Calu3 (cell line): Measurements from ENCODE around the gene CXCR5. TPM values are rescaled to one million over a fixed set of nuclear protein-coding genes. Genes with fewer than 3 reads are reported as not detected.

Experiments used
- BruUV-seq: library from RNA; stranded (reverse); fragments of 400-500 nt; replicated peaks from 2 replicates; lab custom pipeline; 2021; lab: Mats Ljungman, UMichigan
- CTCF ChIA-PET: fragments of 300-600 bp; sonication (Branson Sonifier 250); formaldehyde crosslinking; loops from one replicate; lab custom pipeline; 2022; ENCODE audit warnings: antibody characterized with exemption; lab: Charles Lee
- DNase-seq: peaks from one replicate; pipeline ENCODE4 v3.0.0; 2022
- H3K27ac Mint-ChIP-seq: one replicate; pipeline ENCODE4 v1.8.0; 2022; ENCODE audit warnings: mixed read lengths; ENCODE audit not compliant: unreplicated experiment
- H3K27me3 Mint-ChIP-seq: one replicate; pipeline ENCODE4 v1.8.0; 2022; ENCODE audit warnings: mixed read lengths; ENCODE audit not compliant: unreplicated experiment
- H3K36me3 Mint-ChIP-seq: one replicate; pipeline ENCODE4 v1.8.0; 2022; ENCODE audit warnings: mild to moderate bottlenecking, moderate library complexity, mixed read lengths; ENCODE audit not compliant: insufficient read depth, unreplicated experiment
- H3K4me1 Mint-ChIP-seq: one replicate; pipeline ENCODE4 v1.8.0; 2022; ENCODE audit warnings: mild to moderate bottlenecking, low read depth, mixed read lengths; ENCODE audit not compliant: unreplicated experiment
- H3K4me3 Mint-ChIP-seq: one replicate; pipeline ENCODE4 v1.8.0; 2022; ENCODE audit warnings: mild to moderate bottlenecking, low read depth, moderate library complexity, mixed read lengths; ENCODE audit not compliant: unreplicated experiment
- H3K9me3 Mint-ChIP-seq: one replicate; pipeline ENCODE4 v1.8.0; 2022; ENCODE audit warnings: low read depth, mixed read lengths; ENCODE audit not compliant: unreplicated experiment
- intact Hi-C: fragments of 100-400 bp; cut with micrococcal nuclease; formaldehyde crosslinking; loops from one replicate; pipeline ENCODE4 v1.10.0; 2022; ENCODE audit not compliant: unreplicated experiment
- total RNA-seq: library from RNA; stranded (reverse); gene quantifications from 2 replicates; pipeline ENCODE4 v1.2.3, GENCODE V29; 2022
- TF ChIP-seq, protein P1 (sequence below): fragments of 200-600 bp; IDR thresholded peaks from one replicate; pipeline ENCODE4 v1.8.0; 2022; ENCODE audit warnings: antibody characterized with exemption; ENCODE audit not compliant: unreplicated experiment

CXCR5 gene
- total RNA-seq, 1 experiment from 2014 or later, result not detected

- Mint-ChIP-seq H3K9me3 (no peaks in the 10 kb centered on the region), H3K27me3 (no peaks in the 10 kb centered on the region), H3K36me3 (peaks cover 52% of the 10 kb centered on the region), H3K27ac (peak overlapping the region; percentile 69), H3K4me1 (peaks cover 10% of the 10 kb centered on the region), H3K4me3 (no peak overlapping the region)
- TF ChIP-seq, protein P1, sequence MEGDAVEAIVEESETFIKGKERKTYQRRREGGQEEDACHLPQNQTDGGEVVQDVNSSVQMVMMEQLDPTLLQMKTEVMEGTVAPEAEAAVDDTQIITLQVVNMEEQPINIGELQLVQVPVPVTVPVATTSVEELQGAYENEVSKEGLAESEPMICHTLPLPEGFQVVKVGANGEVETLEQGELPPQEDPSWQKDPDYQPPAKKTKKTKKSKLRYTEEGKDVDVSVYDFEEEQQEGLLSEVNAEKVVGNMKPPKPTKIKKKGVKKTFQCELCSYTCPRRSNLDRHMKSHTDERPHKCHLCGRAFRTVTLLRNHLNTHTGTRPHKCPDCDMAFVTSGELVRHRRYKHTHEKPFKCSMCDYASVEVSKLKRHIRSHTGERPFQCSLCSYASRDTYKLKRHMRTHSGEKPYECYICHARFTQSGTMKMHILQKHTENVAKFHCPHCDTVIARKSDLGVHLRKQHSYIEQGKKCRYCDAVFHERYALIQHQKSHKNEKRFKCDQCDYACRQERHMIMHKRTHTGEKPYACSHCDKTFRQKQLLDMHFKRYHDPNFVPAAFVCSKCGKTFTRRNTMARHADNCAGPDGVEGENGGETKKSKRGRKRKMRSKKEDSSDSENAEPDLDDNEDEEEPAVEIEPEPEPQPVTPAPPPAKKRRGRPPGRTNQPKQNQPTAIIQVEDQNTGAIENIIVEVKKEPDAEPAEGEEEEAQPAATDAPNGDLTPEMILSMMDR, result no peak
- CTCF ChIA-PET, result no interaction called here
- no peak for DNase-seq
- BruUV-seq, result no TSS peak
- intact Hi-C loops, result no loop called here
These were observed 17.1 kb downstream of the CXCR5 start for GRCh38 chr11:118900535-118901384.

DNA sequence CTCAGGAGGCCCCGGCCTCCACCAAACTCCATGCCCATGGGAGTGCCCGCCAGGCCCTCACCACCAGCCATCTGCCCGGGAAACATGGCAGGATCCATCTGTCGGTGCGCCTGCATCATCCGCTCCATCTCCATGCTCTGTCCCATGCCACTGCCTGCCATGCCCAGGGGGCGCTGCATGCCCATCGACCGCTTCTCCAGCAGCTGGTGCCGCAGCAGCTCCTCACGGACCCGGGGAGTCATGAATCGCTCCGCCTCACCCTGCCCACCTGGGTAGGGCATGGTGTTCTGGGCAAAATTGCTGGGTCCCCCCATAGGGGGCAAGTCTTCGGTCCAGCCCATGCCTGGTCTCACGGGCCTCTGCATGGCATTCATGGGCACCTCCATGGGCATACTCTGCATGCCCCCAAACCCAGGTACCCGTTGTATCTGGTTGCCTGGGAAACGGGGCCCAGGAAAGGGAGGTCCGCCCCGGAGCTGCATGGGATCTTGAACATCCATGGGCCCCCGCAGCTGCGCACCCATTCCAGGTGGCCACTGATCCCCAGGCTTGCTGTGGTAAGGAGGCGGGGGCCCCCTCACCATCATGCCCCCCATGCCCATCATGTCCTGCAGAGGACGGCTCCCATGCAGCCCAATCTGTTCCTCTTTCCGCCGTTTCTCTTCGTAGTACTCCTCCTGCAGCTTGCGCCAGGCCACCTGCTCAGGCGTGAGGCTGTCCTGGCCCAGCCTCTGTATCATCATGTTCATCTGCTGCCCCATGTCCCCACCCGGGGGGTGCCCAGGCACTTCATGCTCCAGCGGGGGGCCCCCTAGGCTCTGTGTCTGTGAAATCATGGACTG lies 18.0 kb downstream of the CXCR5 start:
- Mint-ChIP-seq H3K27me3 (no peaks in the 10 kb centered on the region), H3K4me3 (no peak overlapping the region), H3K36me3 (peaks cover 52% of the 10 kb centered on the region), H3K27ac (peak overlapping the region; percentile 69), H3K4me1 (peaks cover 16% of the 10 kb centered on the region), H3K9me3 (no peaks in the 10 kb centered on the region)
- TF ChIP-seq, protein P1, result no peak
- intact Hi-C loops, result no loop called here
- no peak for DNase-seq
- no TSS peak for BruUV-seq
- CTCF ChIA-PET, result no interaction called here

DNA sequence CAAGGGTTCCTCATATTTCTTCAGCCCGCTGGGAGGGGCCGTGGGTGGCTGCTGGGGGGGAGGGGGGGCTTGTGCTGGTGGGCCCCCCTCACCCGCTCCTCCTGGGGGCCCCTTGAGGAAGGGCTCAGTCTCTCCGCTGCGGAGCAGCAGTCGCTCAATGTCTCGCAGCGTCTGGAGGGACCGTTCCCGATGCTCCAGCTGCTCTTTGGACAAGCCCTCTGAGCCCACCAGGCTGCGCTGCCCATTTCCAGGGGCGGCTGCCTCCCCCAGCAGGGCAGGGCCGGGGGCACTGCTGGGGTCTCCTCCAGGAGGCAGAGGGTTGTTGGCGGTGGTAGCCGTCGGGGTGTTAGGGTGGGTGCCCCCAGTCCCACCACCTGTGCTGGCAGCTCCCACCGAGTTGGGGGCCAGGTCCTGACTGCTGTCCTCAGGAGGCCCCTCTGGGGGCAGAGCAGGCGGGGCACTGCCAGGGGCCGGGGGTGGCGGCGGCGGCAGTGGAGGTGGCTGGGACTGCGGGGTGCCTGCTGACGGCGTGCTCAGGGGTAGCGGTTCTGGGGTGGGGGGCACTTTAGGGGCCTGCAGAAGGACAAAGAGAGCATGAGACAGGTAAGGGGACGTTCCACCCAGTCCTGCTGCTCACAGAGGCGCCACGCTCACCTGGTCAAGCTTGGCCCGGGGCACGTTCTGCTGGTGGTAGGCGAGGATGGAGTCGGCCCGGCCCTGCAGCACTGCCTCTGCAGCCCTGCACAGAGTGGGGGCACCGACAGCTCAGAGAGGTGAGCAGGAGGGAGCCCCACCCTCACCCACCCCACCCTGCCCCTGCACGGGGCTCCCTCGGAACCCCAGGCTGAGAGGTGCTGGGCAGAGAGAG lies 18.9 kb downstream of the CXCR5 start:
- intact Hi-C loops, result no loop called here
- no peak overlapping the region for H3K4me3 Mint-ChIP-seq
- peak overlapping the region; percentile 69 for H3K27ac Mint-ChIP-seq
- no TSS peak for BruUV-seq
- CTCF ChIA-PET, result no interaction called here
- H3K27me3 Mint-ChIP-seq, result no peaks in the 10 kb centered on the region
- H3K4me1 Mint-ChIP-seq, result peaks cover 25% of the 10 kb centered on the region
- H3K9me3 Mint-ChIP-seq, result no peaks in the 10 kb centered on the region
- peaks cover 58% of the 10 kb centered on the region for H3K36me3 Mint-ChIP-seq
- TF ChIP-seq, protein P1, result no peak
- no peak for DNase-seq
